Umbilical cord (tissue), 2 donors: Measurements from ENCODE around the gene ABCA12. TPM values are rescaled to one million over a fixed set of nuclear protein-coding genes. Genes with fewer than 3 reads are reported as not detected.

ENCODE experiments used
- DNase-seq: peaks from one replicate; pipeline ENCODE4 v3.0.0-alpha.2; 2015; ENCODE audit warnings: low spot score
- total RNA-seq: library from RNA; depleted of rRNA; stranded (reverse); fragments of >200 nt; gene quantifications from one replicate; pipeline ENCODE4 v1.2.3, GENCODE V29; 2014; ENCODE audit warnings: low replicate concordance; ENCODE audit not compliant: insufficient read depth

Gene ABCA12
- total RNA-seq, 1 donor from 2014 or later, result 2.4 TPM

DNA sequence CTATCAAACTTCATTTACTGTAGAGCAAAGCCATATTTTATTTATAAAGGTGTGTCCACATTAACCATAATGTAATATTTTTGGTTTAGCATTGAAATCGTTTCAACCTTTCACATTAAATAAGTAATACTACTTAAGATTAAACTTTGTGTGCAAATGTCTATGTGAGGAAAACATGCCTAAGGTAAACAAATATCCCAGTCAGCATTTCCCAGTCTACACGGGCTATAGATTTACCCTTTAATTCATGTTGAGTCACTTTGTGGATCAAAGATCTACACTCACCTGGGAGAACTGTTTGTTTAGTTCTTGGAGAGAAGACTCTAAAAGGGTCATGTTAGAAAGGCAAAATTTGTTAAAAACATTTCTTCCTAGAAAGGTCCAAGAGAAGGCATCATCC lies 89.1 kb downstream of the ABCA12 start:
- DNase-seq, result no peak

DNA sequence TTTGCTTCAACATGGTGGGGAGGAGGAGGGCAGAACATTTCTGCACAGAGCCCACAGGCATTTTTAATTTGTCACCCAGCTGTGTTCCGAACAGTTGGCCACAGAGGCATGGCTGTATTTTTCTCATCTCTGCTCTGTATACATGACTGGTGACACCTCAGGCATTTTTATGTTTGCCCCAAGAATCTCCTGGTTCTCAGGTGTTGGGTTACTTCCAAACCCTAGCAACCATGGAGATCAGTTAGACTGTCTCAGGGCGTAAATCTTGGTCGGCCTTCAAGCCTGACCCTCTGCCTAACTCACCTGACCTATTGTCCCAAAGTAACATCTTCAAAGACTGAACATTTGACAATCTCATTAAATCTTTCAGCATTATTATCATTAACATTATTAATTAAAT lies 100.0 kb downstream of the ABCA12 start:
- DNase-seq, result no peak

DNA sequence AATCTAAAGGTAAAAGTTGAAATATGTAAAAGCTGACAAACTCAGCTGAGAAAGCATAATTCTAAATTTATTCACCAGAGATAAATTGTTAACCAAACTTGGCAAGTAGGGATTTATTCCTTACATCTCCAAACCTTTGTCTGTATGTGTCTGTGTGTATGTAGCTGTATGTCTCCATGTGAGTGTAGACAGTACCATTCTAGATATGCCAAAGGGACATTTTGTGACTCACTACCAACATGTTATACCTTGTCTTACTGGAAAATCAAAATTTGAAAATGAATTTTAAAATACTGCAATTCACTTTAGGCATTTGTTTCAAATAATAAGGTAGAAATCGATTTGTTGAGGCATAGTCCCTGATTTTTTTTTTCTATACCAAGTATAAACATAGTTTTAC lies 102.1 kb downstream of the ABCA12 start:
- DNase-seq, result no peak

DNA sequence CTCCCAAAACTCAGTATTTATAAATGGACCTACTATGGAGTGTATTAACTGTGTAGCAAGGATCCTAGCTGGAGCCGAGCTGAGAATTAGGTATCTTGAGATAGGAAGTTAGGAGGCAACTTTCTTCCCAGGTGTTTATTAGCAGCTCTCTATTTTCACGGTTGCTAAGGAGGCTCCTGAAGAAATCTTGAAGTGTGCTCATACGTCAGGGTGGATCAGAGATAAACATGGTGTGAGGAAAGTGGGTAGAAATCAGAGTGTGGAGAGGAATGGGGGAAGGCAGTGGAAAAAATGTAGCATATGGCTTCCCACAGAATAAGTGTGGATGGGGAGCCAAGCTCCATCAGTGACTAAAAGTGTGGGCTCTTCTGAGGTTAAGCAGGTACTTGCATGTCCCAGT lies 104.3 kb downstream of the ABCA12 start:
- no peak for DNase-seq

DNA sequence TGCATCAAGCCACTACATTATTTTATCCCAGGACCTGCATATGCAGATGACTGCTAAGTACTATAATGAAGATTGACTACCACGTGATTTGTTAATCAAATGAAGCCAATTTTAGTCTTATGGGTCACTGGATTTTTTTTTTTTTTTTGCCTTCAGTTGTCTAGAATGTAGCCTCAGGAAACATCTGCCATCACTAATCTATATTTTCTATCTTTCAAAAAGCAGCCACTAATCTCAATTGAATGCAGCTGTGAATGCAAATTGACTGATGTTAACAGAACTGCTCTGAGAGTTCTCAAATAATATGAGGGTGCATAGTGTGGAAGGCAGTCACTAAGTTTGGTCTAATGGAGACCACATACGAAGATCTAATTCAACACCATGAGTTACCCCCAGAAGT lies 106.3 kb downstream of the ABCA12 start:
- no peak for DNase-seq

DNA sequence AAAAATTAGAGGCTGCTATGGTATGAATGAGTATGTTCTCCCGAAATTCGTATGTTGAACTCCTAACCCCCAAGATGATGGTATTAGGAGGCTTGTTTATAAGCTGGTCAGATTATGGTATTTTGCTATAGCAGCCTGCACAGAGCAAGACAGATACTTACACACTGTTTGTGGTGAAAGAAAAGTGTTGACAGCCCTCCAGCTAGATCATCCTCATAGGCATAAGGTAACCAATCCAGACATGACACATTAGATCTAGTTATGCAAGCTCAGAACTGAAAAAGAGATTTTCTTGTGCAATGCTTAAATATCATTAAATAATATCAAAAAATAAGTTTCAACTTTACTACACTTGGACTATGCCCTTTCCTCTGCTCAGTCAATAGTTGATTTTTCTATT lies 107.1 kb downstream of the ABCA12 start:
- peak; percentile 74 for DNase-seq

DNA sequence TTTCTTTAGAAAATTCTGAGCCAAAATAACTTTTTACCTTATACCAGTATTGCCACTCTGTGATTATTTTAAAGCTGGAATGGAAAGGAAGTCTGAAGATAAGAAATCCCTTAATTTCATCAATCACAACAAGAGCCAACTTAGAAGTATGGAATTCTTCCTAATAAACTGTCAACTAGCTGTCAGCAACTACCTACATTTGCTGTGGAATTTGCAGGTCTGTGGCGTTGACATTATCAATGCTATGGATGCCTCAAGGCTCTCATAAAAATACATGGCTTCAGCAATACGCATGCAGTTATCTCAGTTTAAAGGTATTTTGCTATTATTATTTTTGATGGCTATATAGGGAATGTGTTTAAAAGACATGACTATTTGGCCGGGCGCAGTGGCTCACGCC lies 108.5 kb downstream of the ABCA12 start:
- peak; percentile 13 for DNase-seq

DNA sequence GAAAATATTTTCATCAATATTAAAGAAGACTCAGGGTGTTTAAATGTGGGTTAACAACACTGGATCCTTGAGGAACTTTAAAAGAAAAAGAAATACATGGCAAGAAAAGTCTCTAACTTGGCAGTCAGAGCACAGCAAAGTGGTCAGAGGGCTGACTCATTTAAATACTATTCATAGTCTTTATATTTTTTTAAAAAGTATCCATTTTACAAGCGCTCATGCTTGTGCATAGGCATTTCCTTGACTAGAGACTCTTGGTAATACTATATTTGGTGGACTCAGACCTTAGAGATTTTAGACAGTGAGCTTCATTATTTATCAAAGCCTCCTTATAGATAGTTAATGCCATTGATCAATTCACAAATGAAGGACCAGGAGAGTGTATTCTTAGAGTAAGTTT lies 110.2 kb downstream of the ABCA12 start:
- no peak for DNase-seq

DNA sequence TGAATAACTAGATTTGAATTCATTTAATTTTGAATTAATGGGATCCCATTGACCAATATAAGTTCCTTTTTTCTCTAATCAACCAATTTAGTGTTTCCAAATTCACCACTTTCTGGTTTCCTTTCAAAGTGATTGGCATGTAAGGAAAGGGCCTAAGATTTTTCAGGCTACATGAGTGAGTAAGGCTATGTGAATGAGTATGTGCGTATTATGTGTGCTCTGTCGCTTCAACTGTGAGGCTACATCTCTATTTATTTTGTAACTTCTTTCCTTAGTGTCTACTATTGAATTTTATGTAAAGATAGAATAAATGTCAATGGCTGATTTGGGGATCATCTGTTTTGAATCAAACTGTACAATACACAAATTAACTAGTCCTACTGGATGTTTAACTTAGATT lies 110.6 kb downstream of the ABCA12 start:
- DNase-seq, result no peak

DNA sequence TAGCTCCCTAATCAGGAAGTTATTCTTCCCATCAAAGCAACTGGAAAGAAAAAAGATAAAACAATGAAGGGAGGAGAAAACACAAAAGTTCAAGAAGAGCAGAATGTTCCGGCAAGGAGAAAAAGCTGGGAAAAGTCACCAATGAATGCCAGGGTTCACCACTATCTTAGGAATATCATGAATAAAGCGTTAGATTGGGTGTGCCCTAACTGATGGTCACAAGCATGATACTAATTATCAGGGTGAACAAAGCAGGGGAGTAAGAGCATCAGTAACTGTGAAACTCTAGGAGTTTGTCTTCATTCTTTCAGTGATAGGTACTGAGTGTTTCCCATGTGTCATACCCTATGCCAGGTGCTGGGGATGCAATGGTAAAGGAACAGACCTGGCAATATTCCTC lies 115.5 kb downstream of the ABCA12 start:
- no peak for DNase-seq

DNA sequence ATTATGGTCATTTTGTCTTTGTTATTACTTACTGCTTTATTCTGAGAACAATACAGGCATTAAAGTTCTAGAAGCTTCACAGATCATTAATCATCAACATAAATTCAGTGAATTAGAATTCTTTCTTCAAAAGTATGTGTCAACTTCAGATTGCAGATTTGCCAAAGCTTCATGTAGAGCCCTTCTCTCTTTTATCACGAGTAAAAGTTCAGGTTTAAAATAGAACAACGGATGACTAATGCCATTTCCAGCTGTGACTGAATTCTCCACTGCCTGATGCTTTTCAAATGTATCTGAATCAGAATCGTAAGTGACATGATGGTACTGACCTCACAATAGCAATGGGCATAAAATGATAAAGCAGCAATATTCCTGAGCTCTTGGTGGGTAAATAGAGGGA lies 116.0 kb downstream of the ABCA12 start:
- DNase-seq, result no peak

DNA sequence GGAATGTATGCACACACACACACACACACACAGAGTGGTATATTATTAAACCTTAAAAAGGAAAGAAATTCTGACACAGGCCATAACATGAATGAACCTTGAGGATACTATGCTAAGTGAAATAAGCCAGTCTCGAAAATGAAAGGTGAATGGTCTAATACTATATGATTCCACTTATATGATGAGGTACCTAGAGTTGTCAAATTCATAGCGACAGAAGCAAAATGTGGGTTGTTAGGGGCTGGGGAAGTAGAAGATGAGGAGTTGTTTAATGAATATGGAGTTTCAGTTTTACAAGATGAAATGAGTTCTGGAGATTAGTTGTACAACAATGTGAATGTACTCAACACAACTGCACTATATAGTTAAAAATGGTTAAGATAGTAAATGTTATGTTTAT lies 118.1 kb downstream of the ABCA12 start:
- no peak for DNase-seq

DNA sequence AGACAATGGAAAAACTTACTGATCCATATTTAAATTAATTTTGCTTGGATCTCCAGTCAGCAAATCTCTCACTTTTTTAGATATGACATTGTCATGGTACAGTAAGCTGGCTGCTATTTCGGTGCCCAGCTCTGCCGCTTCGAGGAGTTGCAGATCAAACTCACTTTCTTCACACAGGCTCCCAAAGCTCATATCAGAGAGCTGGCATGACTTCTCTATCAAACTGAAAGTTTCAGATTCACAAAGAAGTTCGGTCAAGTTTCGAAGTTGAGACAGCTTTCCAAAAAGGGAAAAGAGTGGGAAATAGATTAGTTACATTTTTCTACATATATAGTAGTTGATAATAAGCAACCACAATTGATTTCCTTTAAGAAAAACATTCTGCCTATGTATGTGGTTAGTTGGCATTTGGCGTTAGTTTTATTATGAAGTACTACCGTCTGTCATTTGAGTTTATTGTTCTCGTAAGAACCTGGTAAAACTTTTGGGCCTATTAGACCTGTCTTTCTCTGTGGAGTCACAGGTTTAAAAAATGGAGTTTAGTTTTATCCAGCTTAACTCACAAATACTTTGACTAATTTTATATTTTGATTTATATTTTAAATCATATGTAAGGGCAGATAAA lies 118.8 kb downstream of the ABCA12 start:
- no peak for DNase-seq

DNA sequence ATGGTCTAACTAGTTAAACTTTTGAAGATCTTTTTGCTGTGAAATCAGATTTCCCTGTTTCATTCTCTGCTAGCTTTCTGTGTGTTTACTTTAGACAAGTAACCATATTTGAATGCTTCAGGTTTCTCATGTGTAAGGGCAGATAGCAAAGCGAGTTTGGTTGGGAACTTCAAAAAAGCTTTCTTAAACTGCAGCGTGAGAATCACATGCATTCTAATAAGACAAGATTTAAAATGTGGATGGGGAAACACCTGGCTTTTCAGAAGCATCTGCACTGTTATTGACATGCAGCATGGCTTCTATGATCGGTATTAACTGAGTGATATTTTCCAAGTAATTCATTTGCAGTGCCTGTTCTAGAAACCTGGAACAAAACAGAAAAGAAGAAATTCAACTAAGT lies 119.3 kb downstream of the ABCA12 start:
- DNase-seq, result no peak

DNA sequence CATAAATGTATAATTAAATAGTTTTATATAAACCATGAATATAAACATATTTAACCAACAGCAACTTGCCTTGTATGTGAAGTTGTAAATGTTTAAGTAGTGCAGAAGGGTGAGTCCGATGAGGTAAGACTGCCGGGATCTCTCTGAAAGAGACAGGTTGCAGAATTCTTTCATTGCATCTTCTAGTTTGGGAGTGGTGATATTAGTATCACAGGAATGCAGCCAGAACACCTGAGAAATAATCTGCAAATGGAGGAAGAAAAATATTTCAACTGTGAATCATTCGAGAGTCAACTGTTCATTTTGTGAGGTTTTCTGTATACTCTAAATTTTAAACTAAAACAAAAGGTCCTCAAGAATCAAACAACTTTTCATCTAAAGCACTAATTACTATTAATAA lies 123.0 kb downstream of the ABCA12 start:
- no peak for DNase-seq

DNA sequence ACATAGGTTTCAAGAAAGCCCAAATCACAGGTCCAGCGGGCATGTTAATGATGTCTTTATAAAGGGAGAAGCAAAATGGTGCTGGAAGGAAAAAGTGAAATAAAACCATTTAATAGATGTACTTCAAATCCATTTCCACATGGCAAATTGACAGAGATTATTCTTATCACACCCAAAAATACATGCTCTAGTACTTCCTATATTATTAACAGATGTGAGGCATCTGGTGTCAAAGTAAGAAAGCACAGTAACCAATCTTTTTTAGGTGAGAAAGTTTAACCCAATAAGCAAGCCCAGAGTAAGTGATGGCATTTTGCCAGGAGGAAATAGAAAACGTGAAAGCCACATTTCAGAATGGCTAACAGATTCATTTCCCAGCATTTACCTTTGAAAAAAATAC lies 128.0 kb downstream of the ABCA12 start:
- no peak for DNase-seq

DNA sequence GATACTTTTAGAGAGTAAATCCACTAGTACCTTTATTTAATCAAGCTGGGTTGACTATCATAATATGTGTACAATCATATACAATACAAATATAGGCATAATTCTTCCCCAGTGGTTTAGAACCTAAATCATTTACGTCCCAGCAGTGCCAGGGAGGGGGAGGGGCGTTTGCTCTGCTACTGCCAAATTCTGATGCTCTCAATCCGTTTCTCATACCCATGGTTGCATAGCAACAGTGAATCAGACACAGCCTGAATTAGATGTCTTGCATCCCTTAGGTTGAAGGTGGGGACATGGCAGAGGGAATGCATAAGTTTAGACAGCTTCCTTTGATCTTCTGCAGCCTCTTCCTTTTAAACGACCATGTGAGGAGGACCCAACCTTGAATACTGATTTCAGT lies 135.4 kb downstream of the ABCA12 start:
- peak; percentile 25 for DNase-seq

DNA sequence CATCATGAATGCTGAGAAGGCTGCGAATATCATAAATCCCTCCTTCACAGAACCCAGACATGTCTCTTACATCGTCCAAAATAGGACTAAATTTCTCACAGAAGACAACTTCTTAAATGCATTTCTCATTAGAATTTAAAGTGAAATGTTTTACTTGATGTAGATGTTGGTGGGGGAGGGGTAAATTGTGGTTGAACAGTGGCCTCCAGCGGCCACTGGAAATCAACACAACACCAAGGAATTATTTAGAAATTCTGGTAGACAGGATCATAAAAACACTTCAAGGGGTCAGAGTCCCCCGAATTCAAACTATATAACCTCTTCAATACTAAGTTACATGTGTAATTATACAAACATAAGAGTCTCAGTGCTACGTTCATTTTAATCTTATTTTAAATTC lies 135.9 kb downstream of the ABCA12 start:
- peak; percentile 61 for DNase-seq

DNA sequence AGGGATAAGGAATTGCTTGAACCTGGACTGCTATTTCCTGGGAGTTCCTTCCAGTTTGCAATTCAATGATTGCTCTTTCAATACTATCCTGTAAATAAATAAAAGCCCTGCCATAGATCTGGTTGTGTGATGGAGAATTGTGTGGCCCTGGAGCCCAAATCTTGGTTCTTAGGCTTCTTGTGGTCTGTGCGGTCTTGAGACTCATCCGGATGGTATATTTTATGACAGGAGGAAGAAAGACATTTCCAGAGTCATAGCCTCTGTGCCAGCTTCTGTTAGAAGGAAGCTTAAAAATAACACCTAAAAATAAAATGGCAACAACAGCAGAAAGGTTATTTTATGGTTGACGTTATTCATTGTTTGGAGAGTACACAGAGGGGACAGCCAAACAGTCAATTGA lies 137.7 kb downstream of the ABCA12 start:
- no peak for DNase-seq

DNA sequence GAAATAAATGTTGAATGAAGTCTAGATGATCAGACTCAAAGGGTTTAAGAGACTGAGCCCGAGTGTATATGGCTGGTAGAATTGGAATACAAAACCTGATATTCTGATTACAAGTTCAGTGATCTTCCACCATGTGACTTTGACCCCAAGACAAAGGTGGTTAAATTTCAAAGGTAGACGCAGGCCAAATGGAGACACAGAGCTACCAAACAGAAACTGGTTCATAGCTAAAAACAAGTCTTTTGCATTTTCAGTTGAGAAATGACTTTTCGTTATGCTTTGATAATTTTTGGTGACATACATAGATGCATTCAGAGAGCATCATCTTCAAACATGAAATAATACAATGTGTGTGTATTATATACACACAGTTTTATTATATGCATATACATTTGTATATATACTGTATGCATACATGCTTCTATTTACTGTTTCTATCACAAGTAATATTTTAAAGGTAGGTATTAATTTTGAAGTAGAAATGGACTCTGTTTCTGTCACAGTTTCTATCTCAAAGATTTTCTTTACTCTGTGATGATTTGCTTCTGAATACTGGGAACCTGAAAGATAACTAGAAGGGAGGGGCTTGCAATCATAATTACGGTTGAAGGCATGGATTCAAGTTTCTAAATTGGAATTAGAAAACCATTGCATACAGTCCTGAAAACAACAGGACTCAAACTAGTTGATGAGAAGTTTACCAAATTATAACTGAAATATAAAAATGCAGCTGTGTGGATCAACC lies 142.3 kb downstream of the ABCA12 start:
- DNase-seq, result no peak

DNA sequence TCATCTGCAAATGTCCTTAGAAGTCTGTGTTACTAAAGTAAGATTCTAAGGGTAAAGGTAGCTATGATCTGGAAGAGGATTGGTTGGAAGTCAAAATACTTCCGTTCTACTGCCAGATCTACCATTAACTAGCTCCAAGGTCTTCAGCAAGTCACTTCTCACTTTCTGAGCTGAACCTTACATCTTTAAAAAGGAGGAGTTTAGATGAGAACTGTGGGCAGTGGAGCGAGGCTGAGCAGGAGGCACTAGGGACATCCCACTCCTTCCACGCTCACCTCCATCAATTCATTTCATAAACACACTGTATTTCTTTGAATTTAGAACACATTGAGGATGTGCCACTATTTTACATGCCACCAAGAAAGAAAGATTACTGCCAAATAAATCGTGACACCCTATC lies 143.0 kb downstream of the ABCA12 start:
- DNase-seq, result no peak

DNA sequence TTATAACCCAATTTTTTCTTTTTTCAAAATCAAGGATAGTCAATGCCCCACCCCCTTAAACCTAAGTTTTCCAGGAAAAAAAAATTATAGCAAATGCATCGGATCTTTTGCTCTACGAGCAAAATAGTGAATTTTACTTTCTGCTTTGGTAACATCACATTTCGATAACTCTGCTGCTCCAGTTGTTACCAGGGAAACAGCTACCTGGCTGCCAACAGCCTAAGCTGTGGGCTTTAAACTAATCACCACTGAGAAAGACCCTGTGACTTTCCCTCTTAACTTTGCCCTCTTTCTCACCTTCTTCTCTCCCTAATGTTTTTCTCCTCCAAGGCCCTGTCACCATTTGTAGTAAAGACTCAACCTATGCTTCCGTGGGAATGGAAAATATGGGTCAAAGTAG lies 145.5 kb downstream of the ABCA12 start:
- DNase-seq, result no peak

DNA sequence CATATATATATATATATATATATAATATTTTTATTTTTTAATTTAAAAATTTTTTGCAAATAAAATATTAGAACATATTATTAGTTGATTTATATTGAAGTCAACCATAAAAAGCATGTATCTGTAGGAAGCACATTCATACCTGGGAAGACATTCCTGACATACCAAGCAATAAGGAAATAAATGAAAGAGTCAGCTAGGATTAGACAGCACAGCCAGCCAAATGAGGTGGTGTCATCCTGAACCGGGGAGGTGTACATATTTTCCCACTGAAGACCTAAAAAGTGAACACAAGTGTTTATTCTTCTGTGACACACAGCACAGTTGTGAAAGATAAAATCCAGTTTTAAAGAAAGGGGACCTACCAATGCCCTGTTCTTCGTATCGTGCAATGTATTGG lies 149.2 kb downstream of the ABCA12 start:
- no peak for DNase-seq

DNA sequence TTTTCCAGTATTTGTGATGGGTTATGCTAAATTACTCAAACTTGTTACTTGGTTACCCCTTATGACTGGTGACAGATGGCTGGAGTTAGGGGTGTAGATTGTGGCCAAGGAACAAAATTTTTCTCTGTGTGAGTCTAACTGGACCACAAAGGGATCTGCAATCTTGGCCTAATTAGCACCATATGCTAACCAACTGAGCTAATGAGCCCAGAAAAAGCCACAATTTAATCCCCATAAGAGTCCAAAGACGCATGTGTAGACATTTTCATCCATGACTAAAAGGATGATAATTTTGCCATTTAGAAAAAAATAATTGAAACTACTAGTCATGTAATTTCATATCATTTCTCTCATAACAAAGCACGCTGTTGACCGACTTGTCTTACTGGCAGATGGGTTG lies 151.2 kb downstream of the ABCA12 start:
- no peak for DNase-seq
